GM19035 (cell line): Measurements from ENCODE around the gene NRG2.
A peak's percentile ranks its signal among the peaks of the same experiment; 100 is the strongest.

Experiments
- ATAC-seq: cut with Tn5 transposase; IDR thresholded peaks from one replicate; pipeline ENCODE4 v1.9.1; 2021; ENCODE audit not compliant: unreplicated experiment

NRG2 gene

GRCh38 chr5:139975306-139975705, 67.8 kb downstream of the NRG2 start:
- no peak for ATAC-seq

GRCh38 chr5:139974661-139975060, 68.4 kb downstream of the NRG2 start:
- no peak for ATAC-seq

GRCh38 chr5:139971202-139971725, 71.8 kb downstream of the NRG2 start:
- no peak for ATAC-seq

- ATAC-seq, result no peak
Observed at GRCh38 chr5:139969318-139969717, 73.8 kb downstream of the NRG2 start.

GRCh38 chr5:139968547-139969261, 74.4 kb downstream of the NRG2 start:
- ATAC-seq, result peak; percentile 89

GRCh38 chr5:139967353-139967752, 75.7 kb downstream of the NRG2 start:
- no peak for ATAC-seq

- ATAC-seq, result no peak
Observed at GRCh38 chr5:139966856-139967255, 76.2 kb downstream of the NRG2 start.

- no peak for ATAC-seq
Observed at GRCh38 chr5:139964994-139965565, 78.0 kb downstream of the NRG2 start.

- ATAC-seq, result no peak
Observed at GRCh38 chr5:139964266-139964993, 78.7 kb downstream of the NRG2 start.

GRCh38 chr5:139962445-139962844, 80.7 kb downstream of the NRG2 start:
- ATAC-seq, result no peak

GRCh38 chr5:139961435-139962157, 81.5 kb downstream of the NRG2 start:
- ATAC-seq, result peak; percentile 35

GRCh38 chr5:139960723-139961383, 82.2 kb downstream of the NRG2 start:
- peak; percentile 80 for ATAC-seq

GRCh38 chr5:139958432-139959148, 84.5 kb downstream of the NRG2 start:
- no peak for ATAC-seq

- ATAC-seq, result no peak
Observed at GRCh38 chr5:139956342-139956741, 86.8 kb downstream of the NRG2 start.

- no peak for ATAC-seq
Observed at GRCh38 chr5:139955616-139956273, 87.4 kb downstream of the NRG2 start.

- ATAC-seq, result peak; percentile 71
Observed at GRCh38 chr5:139955053-139955605, 88.0 kb downstream of the NRG2 start.

GRCh38 chr5:139954462-139954861, 88.6 kb downstream of the NRG2 start:
- ATAC-seq, result no peak

GRCh38 chr5:139954022-139954421, 89.1 kb downstream of the NRG2 start:
- no peak for ATAC-seq

- ATAC-seq, result no peak
Observed at GRCh38 chr5:139952574-139952973, 90.5 kb downstream of the NRG2 start.
